ENCODE results near the gene ACSL1. TPM values are rescaled to one million over a fixed set of nuclear protein-coding genes. Genes with fewer than 3 reads are reported as not detected.

Gene ACSL1
- total and polyA plus RNA-seq, 2 of the 8 experiments (the other 6 are each of a cell fraction or from before 2014, with no cell fraction given), result 2.3 to 8.7 TPM

GRCh38 chr4:184815046-184815877 is 10.5 kb downstream of the ACSL1 start:
- no peak overlapping the region for H2BK12ac ChIP-seq (ENCODE audit: low read depth, low read length)
- no peak overlapping the region for H4K91ac ChIP-seq (replicated peaks; ENCODE audit: insufficient read length, low read length)
- H3K23ac ChIP-seq (ENCODE audit: insufficient read length), result no peak overlapping the region
- DNase-seq (ENCODE audit: low read depth in 1 of 2, low spot score in 2 of 2) (no peak), FAIRE-seq (no peak)
- H4K20me1 ChIP-seq (replicated peaks in 1 of 2; ENCODE audit: control insufficient read depth in 1 of 2, insufficient read depth in 2 of 2, low read length in 2 of 2), result no peaks in the 10 kb centered on the region
- H2BK5ac ChIP-seq (ENCODE audit: low read depth, low read length), result no peak overlapping the region
- no peak overlapping the region for H2BK20ac ChIP-seq (ENCODE audit: low read length)
- no peaks in the 10 kb centered on the region for H3K23me2 ChIP-seq (ENCODE audit: low read depth, low read length)
- no peak overlapping the region for H3K4me2 ChIP-seq (ENCODE audit: insufficient read depth in 1 of 2, low read depth in 2 of 2, low read length in 2 of 2)
- H2AFZ ChIP-seq (ENCODE audit: low read length), result no peak overlapping the region; the same call in 1 of the 2 replicates
- peaks cover 0 to 3% (median 1%) of the 10 kb centered on the region in 4 experiments; a peak in 4 of 7 replicates for H3K4me1 ChIP-seq (replicated peaks in 1 of 4; ENCODE audit: control insufficient read depth in 3 of 4, insufficient read depth in 4 of 4, low read length in 3 of 4)
- no peak overlapping the region for H2BK15ac ChIP-seq (ENCODE audit: low read length)
- WGBS, 2 experiments (ENCODE audit: extremely low coverage in 1 of 2, insufficient coverage in 1 of 2, insufficient read length in 1 of 2, insufficient replicate concordance in 2 of 2, low coverage in 1 of 2, low lambda C conversion rate in 2 of 2, missing lambda C conversion rate in 1 of 2), result 70% methylated on average over 11 of the region's 11 CpGs; no CpG with 5 or more reads in 1 of the 2 experiments
- H3K27ac ChIP-seq (ENCODE audit: low read depth, low read length), result no peak overlapping the region
- H3K4ac ChIP-seq (replicated peaks; ENCODE audit: insufficient read length, low read depth, low read length), result no peak overlapping the region
- ChIA-PET POLR2A (ENCODE audit: partially characterized antibody) (no interaction called here), CTCF (ENCODE audit: partially characterized antibody) (no interaction called here)
- no peaks in the 10 kb centered on the region for H3K79me1 ChIP-seq (ENCODE audit: low read depth, low read length)
- no peak overlapping the region; the same call in 1 of the 2 replicates for H4K8ac ChIP-seq (ENCODE audit: extremely low read depth, insufficient read depth, low read length)
- no peak overlapping the region for H3K9ac ChIP-seq (replicated peaks in 1 of 4; ENCODE audit: extremely low read depth in 1 of 4, low read depth in 3 of 4, low read length in 3 of 4)
- no peak overlapping the region for H3K4me3 ChIP-seq (ENCODE audit: extremely low read depth in 1 of 4, insufficient read depth in 2 of 4, low read depth in 3 of 4, low read length in 4 of 4)
- H3K9me3 ChIP-seq (ENCODE audit: insufficient read depth in 2 of 2, low read depth in 1 of 2, low read length in 1 of 2), result no peaks in the 10 kb centered on the region
- H3K36me3 ChIP-seq (ENCODE audit: control insufficient read depth in 2 of 4, insufficient read depth in 4 of 4, low read length in 3 of 4), result no peaks in the 10 kb centered on the region
- no peak overlapping the region for H3K18ac ChIP-seq (ENCODE audit: extremely low read depth, low read length)
- no peaks in the 10 kb centered on the region for H3K79me2 ChIP-seq (ENCODE audit: control insufficient read depth in 1 of 2, insufficient read depth in 2 of 2, low read length in 2 of 2)
- H3K27me3 ChIP-seq (replicated peaks in 1 of 4; ENCODE audit: control insufficient read depth in 3 of 4, extremely low read depth in 1 of 4, insufficient read depth in 3 of 4, low read length in 3 of 4), result peaks cover 0 to 2% (median under 1%) of the 10 kb centered on the region in 4 experiments; a peak in 3 of 7 replicates
- H2BK120ac ChIP-seq (replicated peaks; ENCODE audit: low read depth, low read length), result no peak overlapping the region
- no peak overlapping the region for H3K56ac ChIP-seq (replicated peaks; ENCODE audit: insufficient read length, low read depth, low read length)
- no peak overlapping the region for H3K14ac ChIP-seq (ENCODE audit: insufficient read length)
- H4K5ac ChIP-seq (ENCODE audit: insufficient read length, low read depth, low read length), result no peak overlapping the region
- H2AK5ac ChIP-seq (ENCODE audit: low read depth, low read length), result no peak overlapping the region
- TF ChIP-seq ZNF274 (IDR thresholded peaks at IDR 0.05; ENCODE audit: borderline replicate concordance, extremely low read depth, low read length) (no peak), JUND (IDR thresholded peaks at IDR 0.05; ENCODE audit: low read length) (no peak), ATF3 (IDR thresholded peaks at IDR 0.05; ENCODE audit: insufficient read depth, low read depth, low read length) (no peak), POLR2A (IDR thresholded peaks at IDR 0.05; ENCODE audit: control extremely low read depth in 1 of 2, low read depth in 2 of 2, low read length in 2 of 2) (no peak), KDM5A (IDR thresholded peaks at IDR 0.05; ENCODE audit: low read length) (no peak), JUN (IDR thresholded peaks at IDR 0.05; ENCODE audit: low read depth, low read length) (no peak), CREB1 (IDR thresholded peaks at IDR 0.05) (no peak), NRF1 (IDR thresholded peaks at IDR 0.05; ENCODE audit: low read depth, low read length) (no peak), EP300 (IDR thresholded peaks at IDR 0.05; ENCODE audit: borderline replicate concordance in 1 of 2, low read depth in 2 of 2, low read length in 2 of 2) (no peak), TEAD4 (IDR thresholded peaks at IDR 0.05; ENCODE audit: low read depth, low read length) (no peak), RBBP5 (IDR thresholded peaks at IDR 0.05; ENCODE audit: borderline replicate concordance, low read depth, low read length) (no peak), CBX5 (IDR thresholded peaks at IDR 0.05; ENCODE audit: low read depth, low read length) (no peak), SIX5 (IDR thresholded peaks at IDR 0.05; ENCODE audit: low read depth, low read length) (no peak)

Measured in H1 (cell line).